HepG2 (cell line): ENCODE data around the gene ATXN2. TPM values are rescaled to one million over a fixed set of nuclear protein-coding genes. Genes with fewer than 3 reads are reported as not detected.
A peak's percentile ranks its signal among the peaks of the same experiment; 100 is the strongest.

Experiments
- ARID2 ChIP-seq: sonication (generic); formaldehyde crosslinking; IDR thresholded peaks from 2 replicates; pipeline ENCODE4 v1.8.1; 2022; ENCODE audit warnings: mild to moderate bottlenecking, missing genetic modification reagents, borderline replicate concordance
- ATF2 ChIP-seq: sonication (generic); formaldehyde crosslinking; IDR thresholded peaks from 2 replicates; pipeline ENCODE4 v1.4.0; 2020; ENCODE audit warnings: missing genetic modification reagents
- ATM ChIP-seq: fragments of 450-650 bp; IDR thresholded peaks from 2 replicates; pipeline ENCODE4 v1.7.1; 2017; ENCODE audit warnings: mild to moderate bottlenecking, borderline replicate concordance
- CBX1 ChIP-seq: IDR thresholded peaks from one replicate; pipeline ENCODE4 v1.6.1; 2016; ENCODE audit warnings: antibody characterized with exemption, low read depth
- CENPX ChIP-seq: sonication (generic); formaldehyde crosslinking; IDR thresholded peaks from 2 replicates; pipeline ENCODE4 v1.9.0; 2021; ENCODE audit warnings: mild to moderate bottlenecking, missing genetic modification reagents, moderate library complexity
- GLMP ChIP-seq: sonication (generic); formaldehyde crosslinking; IDR thresholded peaks from 2 replicates; pipeline ENCODE4 v1.9.0; 2021; ENCODE audit warnings: missing genetic modification reagents, mild to moderate bottlenecking, borderline replicate concordance
- IRF2 ChIP-seq: IDR thresholded peaks from 2 replicates; pipeline ENCODE4 v1.6.1; 2018; ENCODE audit warnings: missing genetic modification reagents, missing compliant biosample characterization
- KAT2B ChIP-seq: fragments of 150-350 bp; IDR thresholded peaks from 2 replicates; pipeline ENCODE4 v1.6.1; 2014; ENCODE audit warnings: low read depth, low read length, borderline replicate concordance
- LBX2 ChIP-seq: sonication (generic); formaldehyde crosslinking; IDR thresholded peaks from 2 replicates; pipeline ENCODE4 v1.5.0; 2020; ENCODE audit warnings: missing genetic modification reagents, mild to moderate bottlenecking, borderline replicate concordance
- MEIS2 ChIP-seq: sonication (generic); formaldehyde crosslinking; IDR thresholded peaks from 2 replicates; pipeline ENCODE4 v1.9.0; 2021; ENCODE audit warnings: mild to moderate bottlenecking, missing genetic modification reagents
- NFKBIZ ChIP-seq: IDR thresholded peaks from 2 replicates; pipeline ENCODE4 v1.6.1; 2018; ENCODE audit warnings: missing genetic modification reagents, missing compliant biosample characterization
- NFRKB ChIP-seq: fragments of 450-650 bp; IDR thresholded peaks from 2 replicates; pipeline ENCODE4 v1.6.1; 2017
- PHB2 ChIP-seq: fragments of 450-650 bp; IDR thresholded peaks from 2 replicates; pipeline ENCODE4 v1.6.1; 2018; ENCODE audit not compliant: partially characterized antibody
- RBM39 ChIP-seq: fragments of 200-400 bp; formaldehyde crosslinking; IDR thresholded peaks from one replicate; pipeline ENCODE4 v1.6.1; 2018; ENCODE audit warnings: antibody characterized with exemption, mild to moderate bottlenecking, low read depth, low read length; ENCODE audit not compliant: poor library complexity, severe bottlenecking
- SMARCC2 ChIP-seq: fragments of 450-650 bp; IDR thresholded peaks from 2 replicates; pipeline ENCODE4 v1.6.1; 2017; ENCODE audit warnings: antibody characterized with exemption, mild to moderate bottlenecking
- SP4 ChIP-seq: sonication (generic); formaldehyde crosslinking; IDR thresholded peaks from 2 replicates; pipeline ENCODE4 v1.8.1; 2023; ENCODE audit warnings: mild to moderate bottlenecking, missing genetic modification reagents
- WIZ ChIP-seq: sonication (generic); formaldehyde crosslinking; IDR thresholded peaks from 2 replicates; pipeline ENCODE4 v1.5.1; 2020; ENCODE audit warnings: mild to moderate bottlenecking, missing genetic modification reagents
- ZFP36L2 ChIP-seq: sonication (generic); formaldehyde crosslinking; IDR thresholded peaks from 2 replicates; pipeline ENCODE4 v1.4.0; 2020; ENCODE audit warnings: missing genetic modification reagents
- ZNF138 ChIP-seq: sonication (generic); formaldehyde crosslinking; IDR thresholded peaks from 2 replicates; pipeline ENCODE4 v1.5.0; 2020; ENCODE audit warnings: mild to moderate bottlenecking, low read depth, missing genetic modification reagents
- ZNF276 ChIP-seq: sonication (generic); formaldehyde crosslinking; IDR thresholded peaks from 2 replicates; pipeline ENCODE4 v1.4.0; 2020; ENCODE audit warnings: mild to moderate bottlenecking, low read depth, missing genetic modification reagents
- ZNF326 ChIP-seq: sonication (generic); formaldehyde crosslinking; IDR thresholded peaks from 2 replicates; pipeline ENCODE4 v1.4.0; 2020; ENCODE audit warnings: missing genetic modification reagents, borderline replicate concordance
- ZNF362 ChIP-seq: sonication (generic); formaldehyde crosslinking; IDR thresholded peaks from 2 replicates; pipeline ENCODE4 v1.4.0; 2020; ENCODE audit warnings: missing genetic modification reagents, mild to moderate bottlenecking, borderline replicate concordance
- ZNF496 ChIP-seq: sonication (generic); formaldehyde crosslinking; IDR thresholded peaks from 2 replicates; pipeline ENCODE4 v1.8.1; 2023; ENCODE audit warnings: mild to moderate bottlenecking, moderate library complexity, missing genetic modification reagents; ENCODE audit not compliant: insufficient replicate concordance
- ZNF605 ChIP-seq: sonication (generic); formaldehyde crosslinking; IDR thresholded peaks from 2 replicates; pipeline ENCODE4 v1.8.0; 2022; ENCODE audit warnings: mild to moderate bottlenecking, missing genetic modification reagents
- ZNF75D ChIP-seq: sonication (generic); formaldehyde crosslinking; IDR thresholded peaks from 2 replicates; pipeline ENCODE4 v1.8.1; 2023; ENCODE audit warnings: missing genetic modification reagents, mild to moderate bottlenecking, borderline replicate concordance
- ZNF775 ChIP-seq: sonication (generic); formaldehyde crosslinking; IDR thresholded peaks from 2 replicates; pipeline ENCODE4 v1.4.0; 2020; ENCODE audit warnings: missing genetic modification reagents, mild to moderate bottlenecking, moderate library complexity, borderline replicate concordance
- polyA plus RNA-seq, 8 experiments: library from polyadenylated mRNA; depleted of rRNA in 3 of 8; stranded (reverse) in 7 of 8; unstranded in 1 of 8; fragments of >200 nt; fragmentation: Illumina TruSeq in 4 of 8; extraction: Trizol in 4 of 8; gene quantifications; 2 replicates each; pipeline versions ENCODE4 v1.2.1 to v1.2.3, GENCODE V29; 2011 to 2016; ENCODE audit warnings: low read depth in 4 of 8, missing spikeins in 1 of 8, mixed read lengths in 1 of 8; ENCODE audit not compliant: insufficient read depth in 1 of 8
- total RNA-seq, 5 experiments: library from RNA; depleted of rRNA; stranded (reverse); fragments of >200 nt; fragmentation: Illumina TruSeq; extraction: Trizol; gene quantifications; 2 replicates each; pipeline ENCODE4 v1.2.3, GENCODE V29; 2016; ENCODE audit warnings: low read depth in 1 of 5

The ATXN2 gene
- total and polyA plus RNA-seq, 2 of the 13 experiments (the other 11 are each of a cell fraction or from before 2014, with no cell fraction given): 18.1 to 27.1 TPM

- no peak for TF ChIP-seq ZNF496 (CRISPR knock-in tag)
- no peak for TF ChIP-seq CBX1
- no peak for TF ChIP-seq WIZ (CRISPR knock-in tag)
- TF ChIP-seq ATF2 (CRISPR knock-in tag): peak; percentile 81
- TF ChIP-seq KAT2B: no peak
- TF ChIP-seq ZNF75D (CRISPR knock-in tag): no peak
- TF ChIP-seq SMARCC2: no peak
- no peak for TF ChIP-seq ATM
- TF ChIP-seq ZNF276 (CRISPR knock-in tag): no peak
- peak; percentile 48; the same call in 1 of the 2 replicates for TF ChIP-seq MEIS2
- no peak; the same call in 1 of the 2 replicates for TF ChIP-seq ZNF605 (CRISPR knock-in tag)
- no peak for TF ChIP-seq ZNF138 (CRISPR knock-in tag)
- no peak for TF ChIP-seq ZNF775 (CRISPR knock-in tag)
- no peak for TF ChIP-seq ZNF326 (CRISPR knock-in tag)
- TF ChIP-seq RBM39: peak; percentile 80
- no peak for TF ChIP-seq CENPX (CRISPR knock-in tag)
- no peak for TF ChIP-seq NFRKB
- TF ChIP-seq ARID2 (CRISPR knock-in tag): no peak
- no peak for TF ChIP-seq NFKBIZ
- no peak for TF ChIP-seq LBX2 (CRISPR knock-in tag)
- no peak for TF ChIP-seq ZFP36L2 (CRISPR knock-in tag)
- no peak for TF ChIP-seq GLMP (CRISPR knock-in tag)
- TF ChIP-seq SP4 (CRISPR knock-in tag): peak; percentile 97
- TF ChIP-seq IRF2 (CRISPR knock-in tag): peak; percentile 34; the same call in 1 of the 2 replicates
- no peak for TF ChIP-seq ZNF362
- no peak for TF ChIP-seq PHB2
Measured at GRCh38 chr12:111405149-111405858, 193.8 kb downstream of the ATXN2 start (continued).
